ENCODE measurements around the gene ATG12. TPM values are rescaled to one million over a fixed set of nuclear protein-coding genes. Genes with fewer than 3 reads are reported as not detected.

ATG12 gene
- total RNA-seq = 24.7 and 35.1 TPM in 2 replicates

DNA sequence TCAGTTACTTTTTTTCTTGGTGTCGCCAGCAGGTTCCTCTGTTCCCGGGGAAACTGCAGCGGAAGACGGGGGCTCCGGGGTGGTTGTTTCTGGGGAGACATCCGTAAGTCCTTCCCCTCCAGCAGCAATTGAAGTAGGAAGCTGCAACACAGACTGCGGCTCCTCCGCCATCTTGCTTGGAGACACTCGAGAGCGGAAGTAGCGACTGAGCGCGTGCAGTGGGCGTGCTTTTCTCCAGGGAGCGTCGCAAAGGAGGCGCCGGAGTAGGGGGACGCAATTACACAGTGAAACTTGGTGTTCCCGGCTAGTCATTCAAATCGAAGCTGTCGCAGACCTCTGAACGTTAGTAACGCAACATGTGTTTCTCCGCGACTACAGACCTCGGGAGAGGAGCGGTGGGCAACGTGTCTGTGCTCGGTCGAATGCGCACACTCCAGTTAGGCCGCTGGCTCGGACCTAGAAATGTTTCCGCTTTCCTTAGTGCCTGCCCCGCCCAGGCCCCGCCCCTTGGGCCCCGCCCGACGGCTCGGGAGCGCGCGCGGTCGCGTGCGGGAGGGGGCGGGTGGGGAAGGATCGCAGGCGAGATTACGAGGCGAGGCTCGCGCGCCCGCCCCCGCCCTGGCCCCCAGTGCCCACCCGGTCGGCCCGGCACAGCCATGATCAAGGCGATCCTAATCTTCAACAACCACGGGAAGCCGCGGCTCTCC, at the start of gene ATG12, which contains the start of gene AP3S1:
Gene ATG12, minus strand, starts transcription at position 184 of the 707 bp plus-strand sequence. Its CDS starts 13 bp downstream, at position 171.
Gene AP3S1, plus strand, starts transcription at position 554 of the 707 bp plus-strand sequence. Its CDS starts 103 bp downstream, at position 657.

DNA sequence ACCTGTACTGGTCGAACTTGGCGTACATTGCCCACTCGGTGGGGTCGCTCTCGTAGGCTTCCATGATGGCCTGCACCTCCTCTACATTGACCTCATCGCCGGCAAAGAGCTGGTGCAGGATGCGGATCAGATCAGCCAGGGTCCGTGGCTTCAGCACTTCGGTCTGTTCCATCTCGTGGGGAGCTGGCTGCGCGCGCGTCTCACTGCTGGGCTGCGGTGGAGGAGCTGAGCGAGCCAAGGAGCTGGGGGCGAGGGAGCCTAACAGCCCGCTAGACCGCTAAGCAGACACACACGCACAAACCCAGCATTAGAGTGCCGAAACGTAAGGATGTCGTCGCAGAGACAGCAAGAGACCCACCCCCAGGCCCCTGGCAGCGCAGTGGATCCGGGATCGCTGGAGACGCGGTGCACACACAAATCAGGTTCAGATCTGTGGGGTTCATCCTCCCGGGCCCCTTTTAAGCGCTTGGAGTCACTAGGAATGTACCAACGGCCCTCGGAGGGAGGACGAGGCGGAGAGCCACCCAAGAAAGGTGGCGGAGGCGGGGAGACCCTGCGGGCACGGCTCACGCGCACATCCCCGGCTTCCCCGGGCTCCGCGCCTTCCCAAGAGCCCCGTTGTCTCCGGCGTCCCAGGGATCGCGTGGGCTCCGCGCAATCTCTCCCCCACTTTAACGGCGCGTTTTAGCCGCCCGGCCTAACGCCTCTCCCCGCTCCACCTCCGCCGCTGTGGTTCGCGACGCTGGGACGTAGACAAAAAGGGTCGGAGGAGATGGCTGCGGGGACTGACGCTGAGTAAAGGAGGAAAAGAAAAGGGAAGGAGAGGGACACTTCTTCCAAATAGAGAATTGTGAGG, 24.9 kb downstream of the ATG12 start, which contains the start of gene CDO1:
Gene CDO1, minus strand, starts transcription at position 434 of the 856 bp plus-strand sequence. Its CDS starts 262 bp downstream, at position 172.

Other genes starting within 250 kb of the ATG12 start
- 0.45 and 1.5 TPM in 2 replicates for gene TICAM2, start 239.1 kb downstream of the ATG12 start, total RNA-seq
- 82.1 and 95.5 TPM in 2 replicates for gene TMED7, start 215.5 kb downstream of the ATG12 start, total RNA-seq
- gene CDO1, start 24.9 kb downstream of the ATG12 start, total RNA-seq = 1.0 and 2.0 TPM in 2 replicates
- 66.5 and 69.5 TPM in 2 replicates for gene AP3S1, start 370 bp upstream of the ATG12 start, total RNA-seq
- 0.09 TPM in 2 replicates for gene LVRN, start 120.9 kb upstream of the ATG12 start, total RNA-seq
- 0.18 TPM in 1 of 2 replicates, not detected in the other for gene ARL14EPL, start 190.9 kb upstream of the ATG12 start, total RNA-seq
- 36.7 and 38.9 TPM in 2 replicates for gene COMMD10, start 243.5 kb upstream of the ATG12 start, total RNA-seq

Data from endothelial cell of coronary artery (primary cell).